SK-N-SH (cell line): ENCODE data around the gene TSGA10IP. TPM values are rescaled to one million over a fixed set of nuclear protein-coding genes. Genes with fewer than 3 reads are reported as not detected.

Experiments
- CTCF ChIA-PET: fragments of 300-600, 350-600 bp; formaldehyde crosslinking; extraction: SDS; loops from one replicate; lab custom pipeline; 2021; lab: Yijun Ruan, JAX
- POLR2A ChIA-PET: fragments of 350-600 bp; sonication (Branson Sonifier 250); formaldehyde crosslinking; extraction: SDS; loops from one replicate; lab custom pipeline; 2020; ENCODE audit warnings: antibody characterized with exemption, inconsistent platforms; lab: Yijun Ruan, JAX
- DNase-seq: peaks from one replicate; pipeline ENCODE4 v3.0.0; 2012
- H2AFZ ChIP-seq: fragments of 200-600 bp; sonication (generic); 2 replicates; pipeline ENCODE4 v1.8.1; 2016; ENCODE audit warnings: antibody characterized with exemption, mild to moderate bottlenecking, low read depth
- H3F3A ChIP-seq: fragments of 200-600 bp; sonication (generic); replicated peaks from 2 replicates; pipeline ENCODE3; 2016; ENCODE audit warnings: antibody characterized with exemption, mild to moderate bottlenecking; ENCODE audit not compliant: insufficient read depth
- H3K27ac ChIP-seq, 2 experiments: fragments of 200-500 bp in 1 of 2; fragments of 200-600 bp in 1 of 2; sonication (Bioruptor generic) in 1 of 2; sonication (generic), shearing (Covaris generic) in 1 of 2; 2 replicates each; pipeline versions ENCODE4 v1.5.1 to v1.6.1; 2014 to 2016; ENCODE audit warnings: low read depth in 2 of 2, inconsistent platforms in 1 of 2, low read length in 1 of 2, mild to moderate bottlenecking in 1 of 2, mixed read lengths in 1 of 2
- H3K27me3 ChIP-seq: fragments of 200-600 bp; sonication (generic), shearing (Covaris generic); 2 replicates; pipeline ENCODE4 v1.6.1; 2016; ENCODE audit warnings: mixed run types; ENCODE audit not compliant: insufficient read depth
- H3K36me3 ChIP-seq, 2 experiments: fragments of 200-500 bp in 1 of 2; fragments of 200-600 bp in 1 of 2; sonication (Bioruptor generic) in 1 of 2; sonication (generic) in 1 of 2; replicated peaks in 1 of 2; 2 replicates each; pipeline versions ENCODE3 to v1.5.1; 2014 to 2016; ENCODE audit warnings: low read length in 1 of 2, mild to moderate bottlenecking in 1 of 2; ENCODE audit not compliant: insufficient read depth in 2 of 2, control insufficient read depth in 1 of 2
- H3K4me1 ChIP-seq, 2 experiments: fragments of 200-500 bp in 1 of 2; fragments of 200-600 bp in 1 of 2; sonication (Bioruptor generic) in 1 of 2; sonication (generic), shearing (Covaris generic) in 1 of 2; 2 replicates each; pipeline versions ENCODE4 v1.5.1 to v1.6.1; 2014 to 2016; ENCODE audit warnings: low read depth in 1 of 2, low read length in 1 of 2, mixed run types in 1 of 2; ENCODE audit not compliant: insufficient read depth in 2 of 2, control insufficient read depth in 1 of 2
- H3K4me2 ChIP-seq: fragments of 200-600 bp; sonication (generic), shearing (Covaris generic); 2 replicates; pipeline ENCODE4 v1.6.1; 2017; ENCODE audit warnings: mixed run types
- H3K4me3 ChIP-seq, 2 experiments: fragments of 200-500 bp in 1 of 2; fragments of 200-600 bp in 1 of 2; sonication (Bioruptor generic) in 1 of 2; sonication (generic), shearing (Covaris generic) in 1 of 2; 2 replicates each; pipeline versions ENCODE4 v1.5.1 to v1.8.1; 2014 to 2016; ENCODE audit warnings: low read depth in 2 of 2, inconsistent platforms in 1 of 2, low read length in 1 of 2, mild to moderate bottlenecking in 1 of 2, mixed read lengths in 1 of 2, moderate library complexity in 1 of 2
- H3K79me2 ChIP-seq: fragments of 200-600 bp; sonication (generic); 2 replicates; pipeline ENCODE4 v1.8.1; 2017; ENCODE audit warnings: mild to moderate bottlenecking; ENCODE audit not compliant: insufficient read depth
- H3K9ac ChIP-seq: fragments of 200-600 bp; sonication (generic); 2 replicates; pipeline ENCODE4 v1.6.1; 2017; ENCODE audit warnings: mixed run types
- H3K9me2 ChIP-seq: fragments of 200-600 bp; sonication (generic); 2 replicates; pipeline ENCODE4 v1.6.1; 2017; ENCODE audit warnings: mixed run types
- H3K9me3 ChIP-seq: fragments of 200-600 bp; sonication (generic); 2 replicates; pipeline ENCODE4 v1.6.1; 2017; ENCODE audit warnings: mixed run types, mild to moderate bottlenecking, moderate library complexity
- H4K20me1 ChIP-seq: fragments of 200-600 bp; sonication (generic); 2 replicates; pipeline ENCODE4 v1.6.1; 2017; ENCODE audit warnings: mild to moderate bottlenecking, mixed run types; ENCODE audit not compliant: insufficient read depth
- CHD2 ChIP-seq: fragments of 150-350 bp; IDR thresholded peaks from 2 replicates; pipeline ENCODE4 v1.6.1; 2018; ENCODE audit warnings: low read length; ENCODE audit not compliant: partially characterized antibody
- FOXM1 ChIP-seq: IDR thresholded peaks from 2 replicates; pipeline ENCODE4 v1.4.0; 2012; ENCODE audit warnings: low read depth, mild to moderate bottlenecking
- GATA2 ChIP-seq: sonication (generic); formaldehyde crosslinking; IDR thresholded peaks from 2 replicates; pipeline ENCODE4 v1.5.0; 2020; ENCODE audit warnings: mild to moderate bottlenecking, missing genetic modification reagents
- MAX ChIP-seq: IDR thresholded peaks from 2 replicates; pipeline ENCODE4 v1.4.0; 2012; ENCODE audit warnings: low read depth
- REST ChIP-seq: IDR thresholded peaks from 2 replicates; pipeline ENCODE4 v1.6.1; 2012; ENCODE audit warnings: mild to moderate bottlenecking, low read depth, low read length, moderate library complexity
- SIN3A ChIP-seq: IDR thresholded peaks from 2 replicates; pipeline ENCODE4 v1.6.1; 2012; ENCODE audit warnings: low read depth, mild to moderate bottlenecking, low read length, moderate library complexity, borderline replicate concordance
- SMC3 ChIP-seq: IDR thresholded peaks from 2 replicates; pipeline ENCODE4 v1.6.1; 2012; ENCODE audit warnings: low read depth, low read length, improper control_type of control experiment
- TAF1 ChIP-seq: IDR thresholded peaks from 2 replicates; pipeline ENCODE4 v1.6.1; 2012; ENCODE audit warnings: low read depth, mild to moderate bottlenecking, low read length, moderate library complexity, borderline replicate concordance
- YY1 ChIP-seq: IDR thresholded peaks from 2 replicates; pipeline ENCODE4 v1.4.0; 2012; ENCODE audit warnings: low read depth, mild to moderate bottlenecking
- WGBS: methylation state at CpG from one replicate; pipeline ENCODE4 v1.1.6; 2017; ENCODE audit warnings: low lambda C conversion rate; 5-methylcytosine and 5-hydroxymethylcytosine counted together
- polyA plus RNA-seq, 3 experiments: library from polyadenylated mRNA; depleted of rRNA; stranded (reverse); fragments of >200 nt; gene quantifications; 2 replicates each; pipeline ENCODE4 v1.2.3, GENCODE V29; 2012
- TF ChIP-seq, protein P1 (sequence below): IDR thresholded peaks from 2 replicates; pipeline ENCODE4; 2012

Gene TSGA10IP
- polyA plus RNA-seq, 1 of the 3 experiments (the other 2 are of a cell fraction) = not detected

DNA sequence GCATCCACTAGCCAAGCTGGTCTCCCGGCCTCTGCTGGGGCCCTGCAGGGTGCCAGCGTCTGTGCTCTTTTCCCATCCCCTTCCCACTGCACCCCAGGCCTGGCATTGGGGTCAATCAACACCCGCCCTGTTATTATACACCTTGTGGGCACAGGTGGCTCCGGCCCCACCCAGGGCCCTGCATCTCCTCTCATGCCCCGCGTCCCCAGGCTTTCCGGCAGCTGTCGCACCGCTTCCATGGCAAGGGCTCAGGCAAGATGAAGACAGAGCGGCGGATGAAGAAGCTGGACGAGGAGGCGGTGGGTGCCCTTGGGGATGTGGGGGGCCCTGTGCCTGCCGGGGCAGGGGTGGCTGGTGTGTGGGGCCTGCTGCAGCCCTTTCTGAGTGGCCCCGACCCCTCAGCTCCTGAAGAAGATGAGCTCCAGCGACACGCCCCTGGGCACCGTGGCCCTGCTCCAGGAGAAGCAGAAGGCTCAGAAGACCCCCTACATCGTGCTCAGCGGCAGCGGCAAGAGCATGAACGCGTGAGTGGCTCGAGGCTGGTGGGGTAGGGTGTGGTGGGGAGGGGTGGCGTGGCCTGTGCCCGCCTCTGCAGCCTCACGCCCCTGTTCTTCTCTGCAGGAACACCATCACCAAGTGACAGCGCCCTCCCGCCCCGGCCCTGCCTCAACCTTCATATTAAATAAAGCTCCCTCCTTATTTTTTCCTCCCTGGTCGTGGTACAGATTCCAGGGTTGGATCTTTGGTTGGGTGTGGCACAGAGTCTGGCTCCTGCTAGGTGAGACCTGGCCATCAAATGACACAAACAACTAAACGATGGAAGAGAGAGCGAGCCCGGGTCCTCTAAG is 33.3 kb downstream of the TSGA10IP start:
- Histone ChIP-seq H3K27me3 (no peaks in the 10 kb centered on the region), H3K27ac (no peak overlapping the region), H2AFZ (no peak overlapping the region), H4K20me1 (no peaks in the 10 kb centered on the region), H3K4me2 (no peak overlapping the region), H3K79me2 (no peaks in the 10 kb centered on the region), H3K9me2 (no peaks in the 10 kb centered on the region), H3K4me3 (no peak overlapping the region)
- peak; percentile 14 for DNase-seq
- CTCF ChIA-PET = interaction anchor here (1.3 to 20.1 kb wide), 4 partner anchors 9 to 129 kb away, joined by 3 to 261 read pairs (median 12); partner anchors contain the start of genes CCDC85B, CTSW and FIBP
- TF ChIP-seq MAX (no peak), FOXM1 (no peak), REST (no peak), GATA2 (no peak), TAF1 (no peak), YY1 (no peak), SMC3 (no peak), CHD2 (no peak), SIN3A (no peak)
- TF ChIP-seq, protein P1, sequence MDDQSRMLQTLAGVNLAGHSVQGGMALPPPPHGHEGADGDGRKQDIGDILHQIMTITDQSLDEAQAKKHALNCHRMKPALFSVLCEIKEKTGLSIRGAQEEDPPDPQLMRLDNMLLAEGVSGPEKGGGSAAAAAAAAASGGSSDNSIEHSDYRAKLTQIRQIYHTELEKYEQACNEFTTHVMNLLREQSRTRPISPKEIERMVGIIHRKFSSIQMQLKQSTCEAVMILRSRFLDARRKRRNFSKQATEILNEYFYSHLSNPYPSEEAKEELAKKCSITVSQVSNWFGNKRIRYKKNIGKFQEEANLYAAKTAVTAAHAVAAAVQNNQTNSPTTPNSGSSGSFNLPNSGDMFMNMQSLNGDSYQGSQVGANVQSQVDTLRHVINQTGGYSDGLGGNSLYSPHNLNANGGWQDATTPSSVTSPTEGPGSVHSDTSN = no peak
- TF ChIP-seq, all 33 proteins: peak for 0
- H3K9ac ChIP-seq = no peak overlapping the region
- no peaks in the 10 kb centered on the region for H3K4me1 ChIP-seq
- POLR2A ChIA-PET = interaction anchor here (1.0 kb wide), 1 partner anchor 29 kb away, joined by 3 read pairs; no protein-coding TSS in a partner anchor
- 94% methylated on average over 31 of the region's 34 CpGs for WGBS
- H3K9me3 ChIP-seq = no peaks in the 10 kb centered on the region
- peaks cover 6 to 40% of the 10 kb centered on the region in 2 experiments for H3K36me3 ChIP-seq
- H3F3A ChIP-seq = peaks cover 12% of the 10 kb centered on the region
